ENCODE data around the gene MRPS34.
"Not testable (repeated sequence)": the region's sequence is repeated elsewhere in the genome, so short reads cannot be mapped to it uniquely, and the experiment has no call there.

MRPS34 gene

GRCh38 chr16:1746693-1747195, 26.2 kb downstream of the MRPS34 start:
- no peak for DNase-seq

- DNase-seq: peak; percentile 73
These were observed 26.8 kb downstream of the MRPS34 start for GRCh38 chr16:1745900-1746692.

GRCh38 chr16:1745181-1745899, 27.6 kb downstream of the MRPS34 start:
- DNase-seq: peak; percentile 79

GRCh38 chr16:1744338-1744840, 28.5 kb downstream of the MRPS34 start:
- DNase-seq: no peak

DNA sequence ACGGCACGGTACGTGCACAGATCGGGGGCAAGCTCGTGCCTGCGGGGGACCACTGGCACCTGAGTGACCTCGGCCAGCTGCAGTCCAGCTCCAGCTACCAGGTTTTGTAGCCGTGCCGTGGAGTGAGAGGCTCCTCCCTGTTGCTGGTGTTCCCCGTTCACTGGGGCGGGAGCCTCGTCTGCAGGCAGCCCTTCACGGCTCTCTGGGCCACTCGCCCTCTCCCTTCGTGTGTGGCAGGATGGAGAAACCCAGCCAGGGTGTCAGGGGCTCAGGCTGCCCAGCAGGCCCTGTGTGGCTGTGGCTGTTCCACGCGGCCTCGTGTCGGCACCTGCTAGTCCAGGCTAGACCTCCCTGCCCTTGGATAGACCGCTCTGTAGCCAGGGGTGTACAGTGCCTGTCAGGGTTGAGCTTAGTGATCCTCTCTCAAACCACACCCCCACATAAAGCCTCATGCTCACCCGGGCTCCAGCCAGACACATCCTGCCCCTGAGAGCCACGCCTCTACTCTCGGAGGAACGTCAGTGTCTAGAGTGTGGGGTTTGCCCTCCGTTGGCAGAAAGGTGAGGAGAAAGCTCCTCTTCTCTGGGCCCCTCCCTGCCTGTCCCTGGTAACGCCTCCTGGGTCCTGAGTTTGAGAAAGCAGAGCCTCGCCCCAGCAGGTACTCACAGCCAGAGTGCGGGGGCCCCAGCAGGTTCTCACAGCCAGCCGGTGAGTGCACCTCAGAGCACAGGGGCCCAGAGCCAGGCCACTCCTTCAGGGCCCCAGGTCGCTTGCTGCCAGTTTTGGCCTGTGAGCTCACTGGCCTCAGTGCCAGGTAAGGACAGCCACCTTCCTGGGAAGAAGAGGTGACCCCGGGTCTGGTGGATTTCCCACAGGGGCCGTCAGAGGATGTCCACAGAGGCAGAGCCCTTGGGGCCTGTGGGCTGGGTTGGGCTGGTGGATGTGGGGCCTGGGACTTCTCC, 29.3 kb downstream of the MRPS34 start:
- no peak for DNase-seq

- DNase-seq: no peak
These were observed 31.3 kb downstream of the MRPS34 start for GRCh38 chr16:1741553-1742165.

- no peak for DNase-seq
These were observed 32.0 kb downstream of the MRPS34 start for GRCh38 chr16:1740781-1741490.

DNA sequence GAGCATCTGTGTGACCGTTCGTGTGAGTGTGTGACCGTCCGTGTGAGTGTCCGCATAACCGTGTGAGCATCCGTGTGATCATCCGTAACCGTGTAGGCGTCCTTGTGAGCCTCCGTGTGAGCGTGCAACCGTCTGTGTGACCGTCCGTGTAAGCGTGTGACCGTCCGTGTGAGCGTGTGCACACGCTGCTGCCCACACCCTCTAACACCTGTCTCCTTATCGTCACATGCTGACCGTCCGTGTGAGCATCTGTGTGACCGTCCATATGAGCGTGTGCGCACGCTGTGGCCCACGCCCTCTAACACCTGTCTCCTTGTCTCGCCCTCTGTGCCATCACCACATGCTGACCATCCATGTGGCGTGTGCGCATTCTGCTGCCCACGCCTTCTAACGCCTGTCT, 32.7 kb downstream of the MRPS34 start:
- DNase-seq: no peak

- no peak for DNase-seq
These were observed 38.1 kb downstream of the MRPS34 start for GRCh38 chr16:1734816-1735215.

GRCh38 chr16:1734123-1734522, 38.8 kb downstream of the MRPS34 start:
- DNase-seq: no peak

GRCh38 chr16:1732551-1732987, 40.4 kb downstream of the MRPS34 start:
- DNase-seq: not testable (repeated sequence)

GRCh38 chr16:1732071-1732470, 40.9 kb downstream of the MRPS34 start:
- no peak for DNase-seq

DNA sequence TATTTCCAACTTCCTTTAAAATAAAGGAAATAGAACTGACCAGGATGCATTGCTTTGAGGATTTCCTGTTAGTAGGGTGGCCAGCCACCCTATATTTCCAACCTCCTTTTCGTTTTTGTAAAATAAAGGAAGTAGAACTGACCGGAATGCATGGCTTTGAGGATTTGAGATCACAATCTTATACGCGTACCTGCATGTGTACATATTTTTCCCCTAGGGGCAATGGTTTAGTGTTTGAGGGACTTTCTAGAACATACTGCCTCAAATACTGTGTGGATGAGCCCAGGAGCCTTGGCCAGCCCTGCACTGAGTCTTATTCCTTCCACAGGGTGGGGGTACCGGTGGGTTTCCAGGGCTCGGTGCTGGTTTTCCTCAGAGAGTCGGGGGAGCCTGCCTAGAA, 41.3 kb downstream of the MRPS34 start:
- DNase-seq: no peak

DNA sequence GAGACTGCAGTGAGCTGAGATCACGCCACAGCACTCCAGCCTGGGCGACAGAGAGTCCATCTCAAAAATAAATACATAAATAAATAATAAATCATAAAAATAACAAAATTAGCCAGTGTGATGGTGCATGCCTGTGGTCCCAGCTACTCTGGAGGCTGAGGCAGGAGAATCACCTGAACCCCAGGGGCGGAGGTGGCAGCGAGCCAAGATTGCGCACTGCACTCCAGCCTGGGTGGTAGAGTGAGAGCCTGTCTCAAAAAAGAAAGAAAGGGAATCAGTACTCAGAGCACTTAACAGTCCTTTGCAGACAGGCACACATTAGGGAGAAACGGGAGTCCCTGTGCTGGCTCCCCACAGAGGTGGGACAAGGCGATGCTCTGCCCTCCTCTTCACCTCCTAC, 41.9 kb downstream of the MRPS34 start:
- DNase-seq: no peak

GRCh38 chr16:1729445-1729844, 43.5 kb downstream of the MRPS34 start:
- no peak for DNase-seq

DNA sequence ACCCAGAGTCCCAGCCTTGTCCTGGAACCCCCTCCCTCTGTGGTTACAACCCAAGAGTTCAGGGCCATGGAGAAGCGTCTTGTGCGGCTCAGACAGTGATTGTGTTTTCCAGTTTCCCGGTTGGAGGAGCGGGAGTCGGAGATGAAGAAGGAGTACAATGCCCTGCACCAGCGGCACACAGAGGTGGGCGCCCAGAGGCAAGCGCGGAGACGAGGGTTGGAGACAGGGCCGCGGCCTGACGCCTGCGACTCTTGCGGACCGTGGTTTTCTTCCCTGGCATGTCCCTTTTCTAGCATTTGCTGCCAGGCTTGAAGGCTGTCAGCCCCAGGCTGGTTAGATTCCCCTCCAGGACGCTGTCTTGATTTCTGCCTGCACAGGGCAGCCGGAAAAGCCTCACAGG, 43.9 kb downstream of the MRPS34 start:
- DNase-seq: no peak

GRCh38 chr16:1727651-1728624, 45.0 kb downstream of the MRPS34 start:
- no peak for DNase-seq

- no peak for DNase-seq
These were observed 46.1 kb downstream of the MRPS34 start for GRCh38 chr16:1726661-1727502.

DNA sequence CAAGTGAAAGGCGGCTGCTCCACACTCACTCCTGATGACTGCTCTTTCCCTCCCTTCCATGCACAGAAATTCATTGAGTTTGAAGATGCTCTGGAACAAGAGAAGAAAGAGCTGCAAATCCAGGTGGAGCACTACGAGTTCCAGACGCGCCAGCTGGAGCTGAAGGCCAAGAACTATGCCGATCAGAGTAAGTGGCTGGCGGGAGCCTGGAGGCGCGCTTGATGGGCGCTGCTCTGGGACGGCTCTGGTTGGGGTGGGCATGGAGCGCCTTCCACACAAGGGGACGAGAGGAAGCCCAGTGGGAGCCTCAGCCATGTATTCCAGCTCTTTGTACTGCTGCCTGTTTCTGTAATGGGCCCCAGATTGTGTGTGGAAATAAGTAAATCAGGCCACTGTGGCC, 48.4 kb downstream of the MRPS34 start:
- DNase-seq: no peak

Data from fibroblast of skin of right biceps (primary cell).